ENCODE data around the gene ABAT. TPM values are rescaled to one million over a fixed set of nuclear protein-coding genes. Genes with fewer than 3 reads are reported as not detected.

Gene ABAT
- total RNA-seq, 2 donors from 2014 or later = 9.8 to 14.9 TPM

- Histone ChIP-seq H3K4me3 (no peak overlapping the region), H3K27ac (no peak overlapping the region), H3K9me3 (no peaks in the 10 kb centered on the region), H3K36me3 (peaks cover 22% of the 10 kb centered on the region), H3K4me1 (no peaks in the 10 kb centered on the region), H3K27me3 (no peaks in the 10 kb centered on the region)
- DNase-seq (ENCODE audit: low spot score) = no peak
- no peak for TF ChIP-seq CTCF (IDR thresholded peaks at IDR 0.05)
These were observed 11.0 kb upstream of the ABAT start for GRCh38 chr16:8663192-8664089.

- DNase-seq (ENCODE audit: low spot score) = no peak
- TF ChIP-seq CTCF (IDR thresholded peaks at IDR 0.05) = no peak
These were observed 8.9 kb upstream of the ABAT start for GRCh38 chr16:8665529-8665928.

DNA sequence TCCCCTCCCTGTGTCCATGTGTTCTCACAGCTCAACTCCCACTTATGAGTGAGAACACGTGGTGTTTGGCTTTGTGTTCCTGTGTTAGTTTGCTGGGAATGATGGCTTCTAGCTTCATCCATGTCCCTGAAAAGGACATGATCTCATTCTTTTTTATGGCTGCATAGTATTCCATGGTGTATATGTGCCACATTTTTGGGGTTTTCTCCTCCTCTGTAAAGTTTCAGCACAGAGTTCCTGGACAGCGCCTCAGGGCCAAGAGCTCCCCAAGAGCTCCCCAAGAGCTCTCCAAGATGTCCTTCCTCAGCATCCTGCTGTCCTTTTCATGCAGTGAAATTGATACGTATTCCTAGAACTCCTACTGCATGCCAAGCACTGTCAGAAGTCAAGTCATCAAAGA lies 6.9 kb upstream of the ABAT start:
- TF ChIP-seq CTCF (IDR thresholded peaks at IDR 0.05) = no peak
- no peaks in the 10 kb centered on the region for H3K9me3 ChIP-seq
- no peaks in the 10 kb centered on the region for H3K27me3 ChIP-seq
- no peaks in the 10 kb centered on the region for H3K4me1 ChIP-seq
- H3K36me3 ChIP-seq = peaks cover 22% of the 10 kb centered on the region
- H3K27ac ChIP-seq = no peak overlapping the region
- DNase-seq (ENCODE audit: low spot score) = no peak
- no peak overlapping the region for H3K4me3 ChIP-seq

More at GRCh38 chr16:8665529-8665928, 8.9 kb upstream of the ABAT start:
- Histone ChIP-seq H3K4me1 (no peaks in the 10 kb centered on the region), H3K4me3 (no peak overlapping the region), H3K27ac (no peak overlapping the region), H3K36me3 (peaks cover 22% of the 10 kb centered on the region), H3K27me3 (no peaks in the 10 kb centered on the region), H3K9me3 (no peaks in the 10 kb centered on the region)

- H3K9me3 ChIP-seq = no peaks in the 10 kb centered on the region
- DNase-seq (ENCODE audit: low spot score) = no peak
- TF ChIP-seq CTCF (IDR thresholded peaks at IDR 0.05) = no peak
- no peak overlapping the region for H3K27ac ChIP-seq
- peaks cover 22% of the 10 kb centered on the region for H3K36me3 ChIP-seq
- no peaks in the 10 kb centered on the region for H3K4me1 ChIP-seq
- no peak overlapping the region for H3K4me3 ChIP-seq
- no peaks in the 10 kb centered on the region for H3K27me3 ChIP-seq
These were observed 6.3 kb upstream of the ABAT start for GRCh38 chr16:8668113-8668512.

GRCh38 chr16:8669481-8669880 lies 4.9 kb upstream of the ABAT start:
- TF ChIP-seq CTCF (IDR thresholded peaks at IDR 0.05) = no peak
- Histone ChIP-seq H3K4me1 (peaks cover 0 to 5% of the 10 kb centered on the region in 2 donors), H3K36me3 (peaks cover 17% of the 10 kb centered on the region), H3K9me3 (no peaks in the 10 kb centered on the region), H3K27ac (no peak overlapping the region), H3K27me3 (no peaks in the 10 kb centered on the region), H3K4me3 (no peak overlapping the region)
- DNase-seq (ENCODE audit: low spot score) = no peak

All from right atrium auricular region (tissue), 2 donors.